Ovary (tissue), 9 donors: ENCODE data around the gene SLC9A9. TPM values are rescaled to one million over a fixed set of nuclear protein-coding genes. Genes with fewer than 3 reads are reported as not detected.

ENCODE experiments used
- DNase-seq, 5 donors: peaks; one replicate each; pipeline ENCODE4 v3.0.0-alpha.2; 2019 to 2020
- H3K27ac ChIP-seq, 2 donors: fragments of 200-600 bp; one replicate each; pipeline versions ENCODE4 v1.5.1 to v1.8.0; 2019 to 2022
- H3K27me3 ChIP-seq: fragments of 200-600 bp; one replicate; pipeline ENCODE4 v1.8.0; 2022
- H3K36me3 ChIP-seq: fragments of 200-600 bp; sonication (generic); one replicate; pipeline ENCODE4 v1.5.1; 2019
- H3K4me1 ChIP-seq: one replicate; pipeline ENCODE4 v1.8.1; 2013; ENCODE audit warnings: mild to moderate bottlenecking, moderate library complexity; ENCODE audit not compliant: insufficient read depth
- H3K4me3 ChIP-seq: fragments of 200-600 bp; sonication (generic); one replicate; pipeline ENCODE4 v1.5.1; 2017
- H3K9me3 ChIP-seq, 2 donors: fragments of 200-600 bp in 1 of 2; sonication (generic) in 1 of 2; one replicate each; pipeline versions ENCODE4 v1.5.1 to v1.8.1; 2013 to 2019; ENCODE audit warnings: mild to moderate bottlenecking in 1 of 2, moderate library complexity in 1 of 2
- EP300 ChIP-seq: sonication (generic); formaldehyde crosslinking; IDR thresholded peaks from one replicate; pipeline ENCODE4 v1.6.1; 2017; ENCODE audit warnings: antibody characterized with exemption
- POLR2A ChIP-seq: fragments of 450-650 bp; IDR thresholded peaks from one replicate; pipeline ENCODE4 v1.6.1; 2017; ENCODE audit warnings: antibody characterized with exemption, mild to moderate bottlenecking, moderate library complexity
- WGBS, 3 donors: extraction: QIAGEN DNeasy Blood & Tissue Kit in 1 of 3; methylation state at CpG; one replicate each; pipeline versions ENCODE4 v1.1.5 to v1.1.7; 2013 to 2017; 5-methylcytosine and 5-hydroxymethylcytosine counted together
- intact Hi-C, 4 donors: fragments of 100-400 bp; cut with DNase I; formaldehyde crosslinking; loops; one replicate each; pipeline versions ENCODE4 v1.11.0 to v1.15.1; 2022 to 2023
- polyA plus RNA-seq, 2 donors: library from polyadenylated mRNA; stranded (reverse); fragments of 200-250 nt in 1 of 2; fragments of 350-450 nt in 1 of 2; fragmentation: Illumina TruSeq in 1 of 2; extraction: RNeasy Lipid Tissue Mini Kit (QIAGEN cat#74804) in 1 of 2; gene quantifications; one replicate each; pipeline ENCODE4 v1.2.3, GENCODE V29; 2013 to 2014
- total RNA-seq, 7 donors: library from RNA; depleted of rRNA in 2 of 7; stranded (reverse); fragments of >200 nt in 2 of 7; fragmentation: NEBNext Ultra II Directional in 3 of 7; extraction: Animal tissue kit (Norgen Biotek cat#: 25700) in 3 of 7; gene quantifications; one replicate each; pipeline versions ENCODE4 v1.1.0 to v1.2.4, GENCODE V29; 2016 to 2023
- TF ChIP-seq, protein P1 (sequence below), 3 donors: fragments of 450-650 bp in 2 of 3; fragments of 200-600 bp in 1 of 3; IDR thresholded peaks; one replicate each; pipeline versions ENCODE4 v1.5.1 to v1.8.0; 2016 to 2022; ENCODE audit warnings: antibody characterized with exemption in 3 of 3, mild to moderate bottlenecking in 1 of 3
- donor health status: DM: no; HTN: no; CAD: no; lungs with moderate emphysema.
- donor health status: DM: no; HTN: no; CAD: no.
- donor health status: Bipolar disorder and iron deficiency.
- donor health status: DM: yes; HTN: yes; CAD: no.
- donor health status: DM: no; HTN: no; CAD: no.
- donor health status: DM: yes; HTN: yes; CAD: no.

The SLC9A9 gene
- total and polyA plus RNA-seq, 9 donors: 7.0 to 22.7 (median 13.5) TPM

DNA sequence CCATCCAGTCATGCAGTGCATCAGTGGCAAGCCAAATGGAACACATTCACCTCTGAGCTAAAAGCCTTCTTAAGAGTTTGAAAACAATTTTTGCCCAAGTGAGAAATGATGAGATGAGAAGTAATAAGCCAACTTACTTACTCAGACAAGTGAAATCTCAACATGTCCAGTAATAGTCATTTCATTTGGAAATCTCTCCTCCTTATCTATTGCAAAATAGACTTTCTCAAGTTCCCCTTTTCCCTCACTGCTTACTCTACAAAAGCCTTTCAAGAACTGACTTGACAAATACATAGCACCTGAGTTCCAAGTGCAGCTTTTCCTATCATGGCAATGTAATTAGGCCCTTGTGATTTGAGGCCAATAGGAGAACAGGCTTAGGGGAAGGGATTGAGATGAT lies 282.3 kb downstream of the SLC9A9 start:
- H3K4me1 ChIP-seq: no peaks in the 10 kb centered on the region
- H3K27me3 ChIP-seq: no peaks in the 10 kb centered on the region
- H3K36me3 ChIP-seq: no peaks in the 10 kb centered on the region
- no peak overlapping the region for H3K4me3 ChIP-seq
- H3K27ac ChIP-seq: no peak overlapping the region
- TF ChIP-seq POLR2A: no peak
- TF ChIP-seq EP300: no peak
- TF ChIP-seq, protein P1, sequence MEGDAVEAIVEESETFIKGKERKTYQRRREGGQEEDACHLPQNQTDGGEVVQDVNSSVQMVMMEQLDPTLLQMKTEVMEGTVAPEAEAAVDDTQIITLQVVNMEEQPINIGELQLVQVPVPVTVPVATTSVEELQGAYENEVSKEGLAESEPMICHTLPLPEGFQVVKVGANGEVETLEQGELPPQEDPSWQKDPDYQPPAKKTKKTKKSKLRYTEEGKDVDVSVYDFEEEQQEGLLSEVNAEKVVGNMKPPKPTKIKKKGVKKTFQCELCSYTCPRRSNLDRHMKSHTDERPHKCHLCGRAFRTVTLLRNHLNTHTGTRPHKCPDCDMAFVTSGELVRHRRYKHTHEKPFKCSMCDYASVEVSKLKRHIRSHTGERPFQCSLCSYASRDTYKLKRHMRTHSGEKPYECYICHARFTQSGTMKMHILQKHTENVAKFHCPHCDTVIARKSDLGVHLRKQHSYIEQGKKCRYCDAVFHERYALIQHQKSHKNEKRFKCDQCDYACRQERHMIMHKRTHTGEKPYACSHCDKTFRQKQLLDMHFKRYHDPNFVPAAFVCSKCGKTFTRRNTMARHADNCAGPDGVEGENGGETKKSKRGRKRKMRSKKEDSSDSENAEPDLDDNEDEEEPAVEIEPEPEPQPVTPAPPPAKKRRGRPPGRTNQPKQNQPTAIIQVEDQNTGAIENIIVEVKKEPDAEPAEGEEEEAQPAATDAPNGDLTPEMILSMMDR (IDR thresholded peaks at IDR 0.05): no peak
- no peaks in the 10 kb centered on the region for H3K9me3 ChIP-seq
- DNase-seq: no peak
- intact Hi-C loops: no loop called here

DNA sequence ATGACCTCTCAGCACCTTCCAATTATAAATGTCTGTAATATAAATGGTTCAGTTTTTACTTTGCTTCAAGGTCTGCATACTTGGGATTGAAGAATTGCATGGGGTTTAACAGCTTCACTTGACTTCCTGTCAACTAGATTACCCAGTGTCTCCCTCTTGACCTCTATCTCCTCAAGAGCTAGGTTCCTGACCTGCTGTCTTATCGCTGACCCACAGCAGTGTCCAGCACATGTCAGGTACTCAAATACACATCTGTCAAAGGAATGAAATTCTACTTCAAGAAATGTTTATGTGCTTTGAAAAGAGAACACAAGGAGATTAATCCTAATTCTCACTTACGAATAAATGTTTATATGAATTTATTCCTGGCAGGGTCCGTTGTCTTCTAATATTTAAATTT lies 284.5 kb downstream of the SLC9A9 start:
- no peak for DNase-seq
- Histone ChIP-seq H3K9me3 (no peaks in the 10 kb centered on the region), H3K4me3 (no peak overlapping the region), H3K4me1 (no peaks in the 10 kb centered on the region), H3K36me3 (no peaks in the 10 kb centered on the region), H3K27me3 (no peaks in the 10 kb centered on the region), H3K27ac (no peak overlapping the region)
- WGBS, 3 donors: 89 to 97% (median 93%) methylated on average over 3 of the region's 3 CpGs
- TF ChIP-seq, protein P1 (IDR thresholded peaks at IDR 0.05): no peak
- no peak for TF ChIP-seq EP300
- no peak for TF ChIP-seq POLR2A
- intact Hi-C loops: no loop called here

DNA sequence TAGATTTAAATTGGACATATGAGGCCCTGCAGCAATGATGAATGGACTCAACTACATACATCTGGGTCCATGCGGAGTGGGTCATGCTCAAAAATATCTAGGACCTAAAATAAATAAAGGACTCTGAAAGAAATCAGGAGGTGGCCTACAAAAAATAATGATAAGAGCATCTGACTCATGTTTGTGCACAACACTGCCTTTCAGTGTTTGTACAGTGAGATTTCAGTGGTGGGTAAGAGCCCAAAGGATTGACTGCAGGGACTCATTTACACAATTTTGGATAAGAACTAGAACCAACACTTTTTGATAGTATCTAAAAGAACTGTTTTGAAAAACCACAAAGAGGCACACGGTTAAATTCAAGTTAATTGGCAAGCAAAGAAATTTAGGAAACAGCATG lies 285.5 kb downstream of the SLC9A9 start:
- intact Hi-C loops: no loop called here
- no peak overlapping the region for H3K4me3 ChIP-seq
- no peaks in the 10 kb centered on the region for H3K9me3 ChIP-seq
- WGBS, 3 donors: 45 to 59% (median 57%) methylated on average over 2 of the region's 2 CpGs
- no peaks in the 10 kb centered on the region for H3K4me1 ChIP-seq
- TF ChIP-seq EP300 (no peak), POLR2A (no peak)
- TF ChIP-seq, protein P1 (IDR thresholded peaks at IDR 0.05): no peak
- DNase-seq: no peak
- no peaks in the 10 kb centered on the region for H3K36me3 ChIP-seq
- no peak overlapping the region for H3K27ac ChIP-seq
- H3K27me3 ChIP-seq: no peaks in the 10 kb centered on the region

DNA sequence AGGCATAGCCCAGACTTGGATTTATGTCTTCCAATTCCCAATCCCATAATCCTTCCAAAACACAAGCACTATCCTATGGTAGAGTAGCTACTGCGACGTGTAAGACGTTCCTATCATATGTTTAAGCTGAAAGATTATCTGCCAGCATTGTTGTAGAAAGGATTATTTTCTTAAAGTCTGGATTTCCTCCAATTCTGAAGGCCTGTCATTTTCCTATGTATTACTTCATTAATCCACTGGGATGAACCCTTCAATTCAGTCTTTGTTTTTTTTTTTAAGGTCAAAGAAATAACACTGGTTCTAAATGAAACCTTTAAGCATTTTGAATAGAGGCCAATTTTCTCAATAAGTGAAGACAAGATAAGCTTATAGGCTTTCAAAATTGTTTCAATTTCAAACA lies 289.0 kb downstream of the SLC9A9 start:
- no peaks in the 10 kb centered on the region for H3K36me3 ChIP-seq
- H3K4me3 ChIP-seq: no peak overlapping the region
- TF ChIP-seq, protein P1 (IDR thresholded peaks at IDR 0.05): no peak
- no peak for TF ChIP-seq POLR2A
- no peak for TF ChIP-seq EP300
- no peaks in the 10 kb centered on the region for H3K9me3 ChIP-seq
- WGBS, 3 donors: 58 to 91% (median 85%) methylated on average over 3 of the region's 3 CpGs
- no peaks in the 10 kb centered on the region for H3K27me3 ChIP-seq
- DNase-seq: no peak
- H3K4me1 ChIP-seq: no peaks in the 10 kb centered on the region
- intact Hi-C loops: no loop called here
- no peak overlapping the region for H3K27ac ChIP-seq

DNA sequence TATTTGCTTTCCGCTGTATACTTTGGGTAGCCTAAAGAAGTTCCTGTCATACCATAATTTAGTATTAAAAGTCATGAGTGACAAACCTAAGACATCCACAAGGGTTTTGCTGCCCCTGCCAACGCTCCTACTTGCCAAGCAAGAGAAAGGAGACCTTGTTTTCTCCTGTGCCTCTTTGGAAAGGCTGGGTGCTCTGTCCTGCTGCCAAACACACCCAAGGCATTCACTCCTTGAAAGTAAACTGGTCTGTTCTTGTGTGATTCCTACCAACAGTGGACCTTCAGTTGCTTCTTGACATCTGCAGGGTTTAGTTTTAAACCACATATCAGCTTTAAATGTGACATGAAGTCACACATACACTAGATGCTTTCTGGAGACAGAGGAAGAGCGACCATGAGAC lies 295.4 kb downstream of the SLC9A9 start:
- TF ChIP-seq POLR2A: no peak
- no peaks in the 10 kb centered on the region for H3K9me3 ChIP-seq
- no peaks in the 10 kb centered on the region for H3K27me3 ChIP-seq
- intact Hi-C loops: no loop called here
- no peak overlapping the region for H3K27ac ChIP-seq
- 96 to 100% (median 99%) methylated on average over 3 of the region's 3 CpGs for WGBS, 3 donors
- no peaks in the 10 kb centered on the region for H3K4me1 ChIP-seq
- no peak for DNase-seq
- no peak overlapping the region for H3K4me3 ChIP-seq
- H3K36me3 ChIP-seq: no peaks in the 10 kb centered on the region
